GM12891 (cell line): ENCODE data around the gene PCDHB1.

ENCODE experiments used
- DNase-seq: peaks from one replicate; pipeline ENCODE4 v3.0.0; 2011; ENCODE audit warnings: low spot score; ENCODE audit not compliant: insufficient read length
- FAIRE-seq: peaks from 2 replicates; lab custom pipeline; 2011; peaks lifted over from hg19 to GRCh38; lab: Jason Lieb, UNC
- PAX5 ChIP-seq: IDR thresholded peaks from 2 replicates; pipeline ENCODE4 v1.6.1; 2011; ENCODE audit warnings: low read length, moderate library complexity, mild to moderate bottlenecking; ENCODE audit not compliant: insufficient read depth, severe bottlenecking
- POLR2A ChIP-seq: IDR thresholded peaks from 2 replicates; pipeline ENCODE4 v1.6.1; 2011; ENCODE audit warnings: low read depth, low read length, control low read depth
- POLR2AphosphoS5 ChIP-seq: IDR thresholded peaks from 2 replicates; pipeline ENCODE4 v1.6.1; 2011; ENCODE audit warnings: low read depth, low read length, control low read depth
- POU2F2 ChIP-seq: IDR thresholded peaks from 2 replicates; pipeline ENCODE4 v1.6.1; 2011; ENCODE audit warnings: low read depth, mild to moderate bottlenecking, control low read depth, low read length, moderate library complexity
- SPI1 ChIP-seq: IDR thresholded peaks from 2 replicates; pipeline ENCODE4 v1.6.1; 2011; ENCODE audit warnings: low read depth, low read length, control low read depth
- TAF1 ChIP-seq: IDR thresholded peaks from 2 replicates; pipeline ENCODE4 v1.6.1; 2011; ENCODE audit warnings: low read depth, low read length, control low read depth

Gene PCDHB1

DNA sequence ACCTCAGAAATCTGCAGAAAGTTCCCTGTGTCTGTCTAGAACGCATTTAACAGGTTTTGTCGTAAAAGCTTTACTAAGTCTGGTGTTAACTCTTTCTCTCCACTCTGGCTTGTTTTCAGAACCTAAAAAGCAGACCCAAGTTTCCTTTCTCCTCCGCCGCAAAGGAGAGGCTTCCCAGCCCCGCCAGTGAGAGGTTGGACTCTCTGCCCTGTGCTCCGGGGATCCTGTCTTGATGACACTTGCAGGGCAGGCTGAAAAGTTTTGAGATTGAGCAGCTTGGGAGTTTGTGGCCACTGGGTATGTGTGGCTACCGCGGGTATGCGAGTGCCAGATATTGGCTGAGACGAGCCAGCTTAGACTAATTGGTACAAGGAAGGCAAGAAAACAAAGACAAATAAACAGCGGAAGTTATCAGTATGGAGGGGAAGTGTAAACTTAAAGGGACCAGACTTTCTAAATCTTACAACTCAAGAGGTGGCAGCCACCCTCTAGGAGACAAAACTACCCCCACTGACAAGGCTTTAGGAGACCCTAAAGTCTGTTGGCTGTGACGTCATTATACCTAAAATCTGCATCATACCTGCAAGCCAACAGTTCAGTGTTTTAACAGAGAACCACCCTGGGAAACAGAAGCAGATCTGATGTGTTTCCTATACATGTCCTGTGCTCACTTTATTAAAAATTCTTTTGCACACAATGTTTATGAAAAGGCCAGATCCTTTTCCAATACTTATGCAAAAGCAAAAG lies 41.0 kb upstream of the PCDHB1 start:
- TF ChIP-seq POU2F2 = no peak
- TF ChIP-seq PAX5 = no peak
- no peak for TF ChIP-seq SPI1
- no peak for TF ChIP-seq POLR2AphosphoS5
- TF ChIP-seq POLR2A = no peak
- no peak for TF ChIP-seq TAF1
- FAIRE-seq = no peak

DNA sequence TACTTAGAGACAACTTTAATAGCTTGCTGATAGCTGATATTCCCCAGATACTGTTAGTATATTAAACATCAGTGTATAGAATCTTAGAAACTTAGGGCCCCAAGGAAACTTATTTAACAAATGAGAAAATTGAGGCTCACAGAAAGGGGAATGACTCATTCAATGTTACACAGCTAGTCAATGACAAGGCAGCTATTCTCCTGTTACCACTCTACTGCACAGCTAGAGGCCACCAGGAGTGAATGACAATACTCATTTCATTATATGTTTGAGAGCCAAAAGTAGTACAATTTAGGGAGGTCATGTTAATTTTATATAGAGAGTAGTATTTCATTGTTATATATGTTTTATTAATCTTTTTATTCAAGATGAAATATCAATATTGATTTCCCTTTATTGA lies 33.2 kb upstream of the PCDHB1 start:
- DNase-seq (no peak), FAIRE-seq (no peak)
- TF ChIP-seq SPI1 = no peak
- no peak for TF ChIP-seq PAX5
- no peak for TF ChIP-seq TAF1
- no peak for TF ChIP-seq POLR2A
- no peak for TF ChIP-seq POLR2AphosphoS5
- TF ChIP-seq POU2F2 = no peak

More for the DNA sequence above, 41.0 kb upstream of the PCDHB1 start:
- DNase-seq = no peak

DNA sequence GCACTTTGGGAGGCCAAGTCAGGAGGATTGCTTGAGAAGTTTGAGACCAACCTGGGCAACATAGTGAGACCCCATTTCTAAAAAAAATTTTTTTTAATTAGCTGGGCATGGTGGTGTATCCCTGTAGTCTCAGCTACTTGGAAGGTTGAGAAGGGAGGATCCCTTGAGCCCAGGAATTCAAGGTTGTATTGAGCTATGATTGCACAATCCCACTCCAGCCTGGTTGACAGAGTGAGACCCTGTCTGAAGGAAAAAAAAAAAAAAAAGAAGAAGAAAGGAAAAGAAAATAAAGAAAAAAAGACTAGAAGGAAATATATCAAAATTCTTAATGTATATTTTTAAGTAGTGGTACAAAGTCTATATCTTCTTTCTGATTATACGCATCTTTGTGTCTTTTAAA lies 28.8 kb upstream of the PCDHB1 start:
- DNase-seq (no peak), FAIRE-seq (no peak)
- TF ChIP-seq SPI1 (no peak), PAX5 (no peak), POU2F2 (no peak), TAF1 (no peak), POLR2AphosphoS5 (no peak), POLR2A (no peak)

DNA sequence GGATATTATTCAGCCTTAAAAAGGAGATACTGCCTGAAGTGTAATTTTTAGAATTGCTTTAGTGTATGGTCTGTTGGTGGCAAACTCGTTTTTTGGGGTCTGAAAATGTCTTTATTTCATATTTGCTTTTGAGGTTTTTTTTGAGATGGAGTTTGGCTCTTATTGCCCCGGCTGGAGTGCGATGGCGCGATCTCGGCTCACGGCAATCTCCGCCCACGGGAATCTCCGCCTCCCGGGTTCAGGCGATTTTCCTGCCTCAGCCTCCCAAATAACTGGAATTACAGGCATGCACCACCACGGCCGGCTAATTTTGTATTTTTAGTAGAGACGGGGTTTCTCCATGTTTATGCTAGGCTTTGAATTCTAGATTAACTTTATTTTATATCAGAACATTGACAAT lies 20.2 kb upstream of the PCDHB1 start:
- no peak for DNase-seq
- no peak for FAIRE-seq
- no peak for TF ChIP-seq POLR2AphosphoS5
- no peak for TF ChIP-seq POU2F2
- no peak for TF ChIP-seq SPI1
- TF ChIP-seq TAF1 = no peak
- TF ChIP-seq PAX5 = no peak
- TF ChIP-seq POLR2A = no peak

DNA sequence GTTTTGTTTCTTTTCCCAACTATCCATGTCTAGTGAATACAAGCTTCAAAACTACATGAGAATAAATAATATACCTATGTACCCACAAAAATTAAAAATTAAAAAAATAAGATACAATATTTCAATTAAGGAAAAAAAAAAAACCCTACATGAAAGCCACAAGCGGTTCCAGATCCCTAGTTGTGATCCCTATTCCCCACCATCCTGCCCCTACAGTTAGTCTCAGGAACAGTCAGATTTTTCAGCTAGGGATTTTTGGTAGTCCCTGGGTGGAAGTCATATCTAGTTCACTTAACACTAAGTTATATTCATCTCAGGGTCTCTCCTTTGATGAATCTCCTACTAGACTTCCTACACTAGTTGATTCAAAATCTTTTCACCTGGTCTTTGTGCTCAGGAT lies 18.5 kb upstream of the PCDHB1 start:
- no peak for DNase-seq
- TF ChIP-seq SPI1 (no peak), TAF1 (no peak), POLR2A (no peak), POLR2AphosphoS5 (no peak), PAX5 (no peak), POU2F2 (no peak)
- FAIRE-seq = no peak

DNA sequence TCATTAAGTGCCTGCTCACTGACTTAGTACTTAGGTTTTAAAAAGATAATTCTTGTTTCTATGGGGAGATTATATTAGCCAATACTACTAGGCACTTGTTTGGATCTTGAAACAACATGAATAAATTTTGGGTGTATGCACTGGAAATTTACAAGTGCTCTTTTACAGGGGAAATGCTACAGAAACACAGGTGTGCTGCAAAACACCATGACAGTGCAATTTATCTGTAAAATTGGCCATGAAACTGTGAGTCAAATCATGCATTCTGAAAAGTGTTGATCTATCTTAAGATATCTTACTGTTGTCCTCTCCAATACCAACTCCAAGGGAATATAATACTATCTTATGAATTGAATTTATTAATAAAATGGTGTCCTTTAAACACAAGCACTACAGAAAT lies 12.1 kb upstream of the PCDHB1 start:
- no peak for FAIRE-seq
- TF ChIP-seq POU2F2 (no peak), SPI1 (no peak), PAX5 (no peak), TAF1 (no peak), POLR2A (no peak), POLR2AphosphoS5 (no peak)
- no peak for DNase-seq

DNA sequence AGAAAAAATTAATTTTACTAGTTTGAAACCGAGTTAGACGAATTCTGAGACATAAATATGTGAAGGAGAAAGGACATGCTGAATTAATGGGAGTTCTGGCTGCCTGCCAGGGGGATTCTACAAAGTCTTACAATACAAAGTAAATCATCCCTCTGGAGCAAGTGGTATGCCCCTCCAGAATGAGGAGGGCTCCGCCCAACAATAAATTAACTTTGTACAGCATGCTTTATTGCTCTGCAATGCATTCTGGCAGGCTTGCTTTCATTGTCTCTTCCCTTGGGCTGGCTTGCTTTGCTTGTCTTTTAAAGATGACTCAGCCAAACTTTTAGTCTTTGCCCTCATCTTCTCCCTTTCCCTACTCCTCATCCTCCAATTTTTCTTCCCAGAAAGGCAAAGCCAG lies 11.7 kb upstream of the PCDHB1 start:
- FAIRE-seq = no peak

DNA sequence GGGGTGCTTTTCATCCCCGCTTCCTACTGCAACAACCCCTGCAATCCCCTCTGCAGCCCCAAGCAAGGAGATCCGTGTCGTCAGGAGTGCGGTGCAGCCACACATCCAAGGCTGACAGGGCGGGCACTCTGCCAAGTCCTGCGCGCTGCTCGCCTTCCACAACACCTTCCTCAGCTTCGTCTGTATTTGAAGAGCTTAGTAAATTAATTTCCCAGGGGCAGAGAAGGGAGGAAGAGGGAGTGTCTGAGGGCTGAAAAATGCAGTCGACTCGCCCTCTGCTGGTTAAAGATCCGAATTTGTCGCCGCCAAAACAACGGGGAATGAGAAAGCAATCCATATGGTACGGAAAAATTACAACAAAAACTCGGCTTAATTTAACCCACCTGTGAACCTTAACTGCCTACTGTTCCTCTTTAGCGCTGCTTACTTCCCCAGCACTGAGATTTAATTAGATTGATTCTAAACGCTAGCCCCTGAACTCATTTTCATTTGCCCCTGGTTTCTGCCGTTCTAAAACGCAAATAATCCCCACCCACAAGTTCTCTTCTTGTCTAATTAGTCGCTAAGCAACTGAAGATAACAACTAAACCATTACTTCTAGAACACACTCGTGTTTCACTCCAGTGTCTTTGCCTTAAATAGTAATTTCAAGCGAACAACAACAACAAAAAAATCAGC lies 10.9 kb upstream of the PCDHB1 start:
- FAIRE-seq = no peak
- TF ChIP-seq POLR2AphosphoS5 = no peak
- no peak for TF ChIP-seq PAX5
- TF ChIP-seq TAF1 = no peak
- no peak for TF ChIP-seq POLR2A
- no peak for TF ChIP-seq SPI1
- TF ChIP-seq POU2F2 = no peak

More for the DNA sequence above, 11.7 kb upstream of the PCDHB1 start:
- TF ChIP-seq POU2F2 = no peak
- no peak for DNase-seq

DNA sequence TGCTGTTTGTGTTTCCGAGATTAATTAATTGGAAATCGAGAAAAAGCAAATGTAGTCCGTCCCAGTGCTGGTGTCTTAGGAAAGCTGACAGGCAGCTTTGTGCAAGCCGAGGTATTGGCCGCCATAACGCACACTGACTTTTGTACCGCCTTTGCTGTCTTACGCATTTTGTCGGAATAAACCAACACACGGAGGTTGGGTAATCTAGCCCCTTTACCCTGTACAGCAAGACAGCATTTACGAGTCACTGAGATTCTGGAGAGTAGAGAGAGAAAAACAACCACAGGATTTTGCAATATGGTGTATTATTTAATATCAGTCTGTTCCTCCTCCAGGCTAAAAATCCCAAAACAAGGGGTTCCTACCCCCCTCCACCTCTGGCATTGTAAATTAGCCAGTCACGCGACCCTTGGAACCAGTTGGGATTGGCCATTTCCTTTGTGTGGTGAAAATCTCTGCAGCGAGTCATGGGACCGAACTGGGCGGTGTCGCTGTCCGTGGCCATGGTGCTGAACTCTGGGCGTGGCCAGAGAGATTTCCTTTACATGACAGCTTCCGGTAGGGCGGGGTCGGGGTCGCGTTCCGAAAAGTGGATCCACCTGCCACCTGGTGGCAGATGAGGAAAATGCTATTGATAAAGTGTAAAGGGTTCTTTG lies 10.3 kb upstream of the PCDHB1 start:
- DNase-seq = peak; percentile 48

More for the DNA sequence above, 10.9 kb upstream of the PCDHB1 start:
- no peak for DNase-seq

More for the DNA sequence above, 10.3 kb upstream of the PCDHB1 start:
- peak; percentile 61 for FAIRE-seq
- TF ChIP-seq PAX5 (no peak), POLR2A (no peak), POLR2AphosphoS5 (no peak), TAF1 (no peak), POU2F2 (no peak), SPI1 (no peak)
